ENCODE measurements around the gene LRRC10B.

GRCh38 chr11:61460986-61461385 lies 47.6 kb upstream of the LRRC10B start:
- no peak for TF ChIP-seq CTCF (IDR thresholded peaks at IDR 0.05; ENCODE audit: low read length)
- TF ChIP-seq EZH2 (IDR thresholded peaks at IDR 0.05; ENCODE audit: borderline replicate concordance, low read length), result no peak
